Transverse colon (tissue), 4 donors: ENCODE measurements around the gene STK33.

Experiments used
- EP300 ChIP-seq: sonication (generic); formaldehyde crosslinking; IDR thresholded peaks from one replicate; pipeline ENCODE4 v1.6.1; 2017; ENCODE audit warnings: antibody characterized with exemption, low read depth
- POLR2A ChIP-seq: fragments of 450-650 bp; IDR thresholded peaks from one replicate; pipeline ENCODE4 v1.6.1; 2016; ENCODE audit warnings: antibody characterized with exemption, mild to moderate bottlenecking, moderate library complexity
- POLR2AphosphoS5 ChIP-seq, 3 donors: sonication (generic); formaldehyde crosslinking; IDR thresholded peaks; one replicate each; pipeline ENCODE4 v1.6.1; 2016; ENCODE audit warnings: antibody characterized with exemption in 3 of 3
- TF ChIP-seq, protein P1 (sequence below), 5 experiments: fragments of 200-600 bp in 3 of 5; fragments of 450-650 bp in 2 of 5; sonication (generic) in 3 of 5; IDR thresholded peaks; 1 replicate in 2 of 5; 2 replicates in 3 of 5; pipeline ENCODE4 v1.5.1; 2016 to 2017; ENCODE audit warnings: antibody characterized with exemption in 5 of 5, inconsistent platforms in 3 of 5, mild to moderate bottlenecking in 2 of 5, moderate library complexity in 1 of 5

DNA sequence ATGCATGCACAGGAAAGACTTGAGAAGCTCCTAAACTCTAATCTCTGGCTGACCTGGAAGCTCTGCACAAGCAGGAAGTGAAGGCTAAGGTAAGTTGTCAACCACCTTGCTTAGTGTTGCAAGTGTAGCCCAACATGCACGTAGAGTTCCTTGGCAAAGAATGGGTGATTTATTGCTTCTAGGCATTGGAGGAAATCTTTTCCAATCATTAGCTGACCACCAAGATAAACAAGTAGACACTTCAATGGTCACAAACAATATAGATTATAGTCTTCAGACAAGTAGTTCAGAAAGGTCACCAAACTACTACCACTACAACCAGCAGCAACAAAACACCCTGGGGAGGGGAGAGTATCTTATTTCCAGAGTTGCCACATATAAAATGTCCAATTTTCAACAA is 105.6 kb downstream of the STK33 start:
- TF ChIP-seq, protein P1, sequence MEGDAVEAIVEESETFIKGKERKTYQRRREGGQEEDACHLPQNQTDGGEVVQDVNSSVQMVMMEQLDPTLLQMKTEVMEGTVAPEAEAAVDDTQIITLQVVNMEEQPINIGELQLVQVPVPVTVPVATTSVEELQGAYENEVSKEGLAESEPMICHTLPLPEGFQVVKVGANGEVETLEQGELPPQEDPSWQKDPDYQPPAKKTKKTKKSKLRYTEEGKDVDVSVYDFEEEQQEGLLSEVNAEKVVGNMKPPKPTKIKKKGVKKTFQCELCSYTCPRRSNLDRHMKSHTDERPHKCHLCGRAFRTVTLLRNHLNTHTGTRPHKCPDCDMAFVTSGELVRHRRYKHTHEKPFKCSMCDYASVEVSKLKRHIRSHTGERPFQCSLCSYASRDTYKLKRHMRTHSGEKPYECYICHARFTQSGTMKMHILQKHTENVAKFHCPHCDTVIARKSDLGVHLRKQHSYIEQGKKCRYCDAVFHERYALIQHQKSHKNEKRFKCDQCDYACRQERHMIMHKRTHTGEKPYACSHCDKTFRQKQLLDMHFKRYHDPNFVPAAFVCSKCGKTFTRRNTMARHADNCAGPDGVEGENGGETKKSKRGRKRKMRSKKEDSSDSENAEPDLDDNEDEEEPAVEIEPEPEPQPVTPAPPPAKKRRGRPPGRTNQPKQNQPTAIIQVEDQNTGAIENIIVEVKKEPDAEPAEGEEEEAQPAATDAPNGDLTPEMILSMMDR (IDR thresholded peaks at IDR 0.05) = no peak
- TF ChIP-seq POLR2A (no peak), EP300 (no peak), POLR2AphosphoS5 (IDR thresholded peaks at IDR 0.05) (no peak)
